Right lobe of liver (tissue), 4 donors: Measurements from ENCODE around the gene PP2D1.

Experiments
- CTCF ChIP-seq, 4 donors: fragments of 200-600 bp in 3 of 4; fragments of 450-650 bp in 1 of 4; IDR thresholded peaks; one replicate each; pipeline versions ENCODE4 v1.5.1 to v1.8.0; 2016 to 2022; ENCODE audit warnings: antibody characterized with exemption in 4 of 4, mild to moderate bottlenecking in 2 of 4
- POLR2A ChIP-seq: fragments of 450-650 bp; IDR thresholded peaks from one replicate; pipeline ENCODE4 v1.6.1; 2017; ENCODE audit warnings: antibody characterized with exemption, mild to moderate bottlenecking
- donor health status: DM: no; HTN: no; CAD: no.
- donor health status: DM: no; HTN: no; CAD: no.
- donor health status: DM: no; HTN: yes; CAD: no.

- TF ChIP-seq CTCF (IDR thresholded peaks at IDR 0.05) (no peak), POLR2A (no peak)
Observed at GRCh38 chr3:20039466-20039764, 27.4 kb upstream of the PP2D1 start.
